H1 (cell line): Measurements from ENCODE around the gene EXOC3L1. TPM values are rescaled to one million over a fixed set of nuclear protein-coding genes. Genes with fewer than 3 reads are reported as not detected.

Source experiments
- CTCF ChIA-PET: fragments of 300-600 bp; sonication (Branson Sonifier 250); formaldehyde crosslinking; loops from one replicate; lab custom pipeline; 2021; ENCODE audit not compliant: partially characterized antibody; lab: Charles Lee
- POLR2A ChIA-PET: fragments of 300-600 bp; sonication (Branson Sonifier 250); formaldehyde crosslinking; loops from one replicate; lab custom pipeline; 2021; ENCODE audit warnings: inconsistent platforms; ENCODE audit not compliant: partially characterized antibody; lab: Charles Lee
- DNase-seq, 2 experiments: peaks; one replicate each; pipeline versions ENCODE4 v3.0.0 to v3.0.0-alpha.2; 2010 to 2022; ENCODE audit warnings: low spot score in 2 of 2, low read depth in 1 of 2, mixed read lengths in 1 of 2
- FAIRE-seq: peaks from 2 replicates; lab custom pipeline; 2011; peaks lifted over from hg19 to GRCh38; lab: Jason Lieb, UNC
- H2AFZ ChIP-seq: 2 replicates; pipeline ENCODE4 v1.8.1; 2012; ENCODE audit warnings: low read length, inconsistent platforms
- H2AK5ac ChIP-seq: 2 replicates; pipeline ENCODE4 v1.6.1; 2013; ENCODE audit warnings: low read depth, low read length
- H2BK120ac ChIP-seq: replicated peaks from 2 replicates; pipeline ENCODE3; 2013; ENCODE audit warnings: low read depth, low read length, inconsistent platforms
- H2BK12ac ChIP-seq: 2 replicates; pipeline ENCODE4 v1.6.1; 2013; ENCODE audit warnings: low read depth, low read length
- H2BK15ac ChIP-seq: 2 replicates; pipeline ENCODE4 v1.6.1; 2013; ENCODE audit warnings: low read length
- H2BK20ac ChIP-seq: 2 replicates; pipeline ENCODE4 v1.6.1; 2013; ENCODE audit warnings: low read length
- H2BK5ac ChIP-seq: 2 replicates; pipeline ENCODE4 v1.6.1; 2013; ENCODE audit warnings: low read depth, low read length
- H3K14ac ChIP-seq: 2 replicates; pipeline ENCODE4 v1.6.1; 2013; ENCODE audit warnings: inconsistent platforms; ENCODE audit not compliant: insufficient read length
- H3K18ac ChIP-seq: 2 replicates; pipeline ENCODE4 v1.6.1; 2013; ENCODE audit warnings: low read length; ENCODE audit errors: extremely low read depth
- H3K23ac ChIP-seq: 2 replicates; pipeline ENCODE4 v1.6.1; 2013; ENCODE audit warnings: inconsistent platforms; ENCODE audit not compliant: insufficient read length
- H3K23me2 ChIP-seq: 2 replicates; pipeline ENCODE4 v1.6.1; 2013; ENCODE audit warnings: low read depth, low read length
- H3K27ac ChIP-seq: 2 replicates; pipeline ENCODE4 v1.6.1; 2011; ENCODE audit warnings: low read depth, low read length, inconsistent platforms
- H3K27me3 ChIP-seq, 4 experiments: replicated peaks in 1 of 4; 1 replicate in 1 of 4; 2 replicates in 3 of 4; pipeline versions ENCODE4 v1.6.1 to v1.8.1; 2011 to 2013; ENCODE audit warnings: low read length in 3 of 4, mild to moderate bottlenecking in 3 of 4, inconsistent platforms in 2 of 4, mixed read lengths in 2 of 4, moderate library complexity in 1 of 4; ENCODE audit not compliant: control insufficient read depth in 3 of 4, insufficient read depth in 3 of 4; ENCODE audit errors: extremely low read depth in 1 of 4
- H3K36me3 ChIP-seq, 4 experiments: 2 replicates each; pipeline versions ENCODE4 v1.6.1 to v1.8.1; 2011 to 2013; ENCODE audit warnings: mild to moderate bottlenecking in 4 of 4, low read length in 3 of 4, moderate library complexity in 2 of 4, control low read depth in 1 of 4, inconsistent platforms in 1 of 4; ENCODE audit not compliant: insufficient read depth in 4 of 4, control insufficient read depth in 2 of 4
- H3K4ac ChIP-seq: replicated peaks from 2 replicates; pipeline ENCODE3; 2013; ENCODE audit warnings: low read length, low read depth, mixed read lengths, inconsistent platforms; ENCODE audit not compliant: insufficient read length
- H3K4me1 ChIP-seq, 4 experiments: replicated peaks in 1 of 4; 1 replicate in 1 of 4; 2 replicates in 3 of 4; pipeline versions ENCODE4 v1.6.1 to v1.8.1; 2011 to 2013; ENCODE audit warnings: low read length in 3 of 4, inconsistent platforms in 2 of 4, mixed read lengths in 1 of 4; ENCODE audit not compliant: insufficient read depth in 4 of 4, control insufficient read depth in 3 of 4
- H3K4me2 ChIP-seq, 2 experiments: 2 replicates each; pipeline versions ENCODE4 v1.6.1 to v1.8.1; 2011 to 2013; ENCODE audit warnings: low read depth in 2 of 2, low read length in 2 of 2, control low read depth in 1 of 2, inconsistent platforms in 1 of 2, mild to moderate bottlenecking in 1 of 2; ENCODE audit not compliant: insufficient read depth in 1 of 2
- H3K4me3 ChIP-seq, 4 experiments: fragments of 200-600, 300-600 bp in 1 of 4; sonication (generic), shearing (Covaris generic), sonication (Bioruptor Twin) in 1 of 4; 2 replicates each; pipeline versions ENCODE4 v1.5.1 to v1.8.1; 2011 to 2016; ENCODE audit warnings: low read length in 4 of 4, low read depth in 3 of 4, control low read depth in 2 of 4, inconsistent platforms in 2 of 4, mild to moderate bottlenecking in 2 of 4, mixed read lengths in 1 of 4, moderate library complexity in 1 of 4; ENCODE audit not compliant: insufficient read depth in 2 of 4; ENCODE audit errors: extremely low read depth in 1 of 4
- H3K56ac ChIP-seq: replicated peaks from 2 replicates; pipeline ENCODE3; 2013; ENCODE audit warnings: low read depth, mild to moderate bottlenecking, mixed read lengths, low read length, inconsistent platforms; ENCODE audit not compliant: insufficient read length
- H3K79me1 ChIP-seq: 2 replicates; pipeline ENCODE4 v1.6.1; 2013; ENCODE audit warnings: low read depth, low read length, control low read depth
- H3K79me2 ChIP-seq, 2 experiments: 2 replicates each; pipeline versions ENCODE4 v1.6.1 to v1.8.1; 2012 to 2013; ENCODE audit warnings: low read length in 2 of 2, mild to moderate bottlenecking in 2 of 2, inconsistent platforms in 1 of 2; ENCODE audit not compliant: insufficient read depth in 2 of 2, control insufficient read depth in 1 of 2
- H3K9ac ChIP-seq, 4 experiments: replicated peaks in 1 of 4; 1 replicate in 1 of 4; 2 replicates in 3 of 4; pipeline versions ENCODE4 v1.6.1 to v1.8.1; 2011 to 2013; ENCODE audit warnings: low read depth in 3 of 4, low read length in 3 of 4, control low read depth in 2 of 4, mild to moderate bottlenecking in 2 of 4, moderate library complexity in 2 of 4, inconsistent platforms in 1 of 4; ENCODE audit errors: extremely low read depth in 1 of 4
- H3K9me3 ChIP-seq, 2 experiments: 2 replicates each; pipeline versions ENCODE4 v1.6.1 to v1.8.1; 2012 to 2013; ENCODE audit warnings: mild to moderate bottlenecking in 2 of 2, moderate library complexity in 2 of 2, control low read depth in 1 of 2, inconsistent platforms in 1 of 2, low read depth in 1 of 2, low read length in 1 of 2, mixed read lengths in 1 of 2; ENCODE audit not compliant: insufficient read depth in 2 of 2
- H4K20me1 ChIP-seq, 2 experiments: replicated peaks in 1 of 2; 2 replicates each; pipeline versions ENCODE3 to v1.8.1; 2011 to 2013; ENCODE audit warnings: inconsistent platforms in 2 of 2, low read length in 2 of 2, mild to moderate bottlenecking in 1 of 2; ENCODE audit not compliant: insufficient read depth in 2 of 2, control insufficient read depth in 1 of 2
- H4K5ac ChIP-seq: 2 replicates; pipeline ENCODE4 v1.6.1; 2013; ENCODE audit warnings: low read length, low read depth, mixed read lengths, inconsistent platforms; ENCODE audit not compliant: insufficient read length
- H4K8ac ChIP-seq: 2 replicates; pipeline ENCODE4 v1.8.0; 2013; ENCODE audit warnings: mild to moderate bottlenecking, moderate library complexity, low read length, inconsistent platforms; ENCODE audit not compliant: insufficient read depth; ENCODE audit errors: extremely low read depth
- H4K91ac ChIP-seq: replicated peaks from 2 replicates; pipeline ENCODE3; 2013; ENCODE audit warnings: low read length, mixed read lengths, inconsistent platforms; ENCODE audit not compliant: insufficient read length
- POLR2A ChIP-seq, 2 experiments: IDR thresholded peaks; 1 replicate in 1 of 2; 2 replicates in 1 of 2; pipeline ENCODE4 v1.6.1; 2011; ENCODE audit warnings: low read depth in 2 of 2, low read length in 2 of 2, mild to moderate bottlenecking in 2 of 2; ENCODE audit errors: control extremely low read depth in 1 of 2
- POLR2AphosphoS5 ChIP-seq: IDR thresholded peaks from 2 replicates; pipeline ENCODE4 v1.6.1; 2011; ENCODE audit warnings: low read depth, low read length
- SP2 ChIP-seq: IDR thresholded peaks from 2 replicates; pipeline ENCODE4 v1.6.1; 2012; ENCODE audit warnings: mild to moderate bottlenecking, low read length, inconsistent platforms
- WGBS, 2 experiments: shearing (Covaris generic) in 1 of 2; methylation state at CpG; one replicate each; pipeline versions ENCODE4 v1.1.6 to v1.1.7; 2013 to 2015; ENCODE audit warnings: low lambda C conversion rate in 2 of 2, mixed read lengths in 2 of 2, inconsistent platforms in 1 of 2, low coverage in 1 of 2, missing lambda C conversion rate in 1 of 2; ENCODE audit not compliant: insufficient replicate concordance in 2 of 2, insufficient coverage in 1 of 2, insufficient read length in 1 of 2; ENCODE audit errors: extremely low coverage in 1 of 2, missing lambda C conversion rate in 1 of 2; 5-methylcytosine and 5-hydroxymethylcytosine counted together
- polyA plus RNA-seq, 7 experiments: library from polyadenylated mRNA; depleted of rRNA in 3 of 7; stranded (reverse) in 5 of 7; unstranded in 2 of 7; fragments of >200 nt in 5 of 7; fragments of 200-250 nt in 2 of 7; gene quantifications; 1 replicate in 5 of 7; 2 replicates in 1 of 7; 4 replicates in 1 of 7; pipeline versions ENCODE4 v1.2.1 to v1.2.3, GENCODE V29; 2011 to 2013; ENCODE audit warnings: missing spikeins in 2 of 7, mixed read lengths in 2 of 7
- total RNA-seq: library from RNA; stranded (reverse); fragmentation: NEBNext Ultra II Directional; extraction: Animal tissue kit (Norgen Biotek cat#: 25700); gene quantifications from 2 replicates; pipeline ENCODE4 v1.2.1, GENCODE V29; 2021

Gene EXOC3L1
- total and polyA plus RNA-seq, 2 of the 8 experiments (the other 6 are each of a cell fraction or from before 2014, with no cell fraction given): 1.3 TPM

- Histone ChIP-seq H3K79me2 (peaks cover 0 to 13% of the 10 kb centered on the region in 2 experiments; a peak in 2 of 4 replicates), H3K9ac (peak overlapping the region in 1 of 4 experiments; percentile 81; a peak in 2 of 7 replicates), H2BK5ac (no peak overlapping the region), H3K23me2 (peaks cover 5% of the 10 kb centered on the region), H3K36me3 (peaks cover 17 to 36% (median 32%) of the 10 kb centered on the region in 4 experiments; a peak in 7 of 8 replicates), H4K8ac (peak overlapping the region; percentile 26; the same call in 1 of the 2 replicates), H3K14ac (no peak overlapping the region), H3K27ac (no peak overlapping the region), H2BK15ac (no peak overlapping the region), H2AFZ (no peak overlapping the region), H3K9me3 (no peaks in the 10 kb centered on the region), H3K27me3 (no peaks in the 10 kb centered on the region; a peak in 3 of 7 replicates), H2BK12ac (no peak overlapping the region), H3K56ac (no peak overlapping the region), H3K23ac (no peak overlapping the region), H3K79me1 (no peaks in the 10 kb centered on the region; the same call in 1 of the 2 replicates), H3K4me2 (peak overlapping the region; percentile 74 to 82), H2AK5ac (no peak overlapping the region), H3K18ac (no peak overlapping the region), H4K91ac (no peak overlapping the region), H3K4me3 (peak overlapping the region; percentile 83 to 96 (median 94); a peak in 6 of 8 replicates), H2BK20ac (no peak overlapping the region), H4K5ac (no peak overlapping the region), H2BK120ac (no peak overlapping the region), H3K4ac (no peak overlapping the region), H4K20me1 (peaks cover 3 to 14% of the 10 kb centered on the region in 2 experiments), H3K4me1 (peaks cover 0 to 6% (median 3%) of the 10 kb centered on the region in 4 experiments; a peak in 3 of 7 replicates)
- TF ChIP-seq POLR2AphosphoS5 (peak; percentile 26; the same call in 1 of the 2 replicates), SP2 (no peak), POLR2A (IDR thresholded peaks at IDR 0.05; ENCODE audit: control extremely low read depth in 1 of 2, low read depth in 2 of 2, low read length in 2 of 2) (peak in 1 of 2 experiments; percentile 2; a peak in 1 of 3 replicates)
- no peak for DNase-seq
- ChIA-PET CTCF (interaction anchor here (0.6 to 3.9 kb wide), 15 partner anchors 7 to 360 kb away, joined by 3 to 25 read pairs (median 5); partner anchors contain the start of genes ELMO3, FHOD1 and NOL3), POLR2A (interaction anchor here (1.1 to 2.7 kb wide), 12 partner anchors 8 to 36 kb away, joined by 3 to 22 read pairs (median 8); partner anchors contain the start of genes E2F4 and FHOD1)
- WGBS, 2 experiments: 91% methylated on average over 9 of the region's 9 CpGs; no CpG with 5 or more reads in 1 of the 2 experiments
- no peak for FAIRE-seq
These were observed 38.3 kb upstream of the EXOC3L1 start for GRCh38 chr16:67228034-67228785.
